IMR-90 (cell line): ENCODE measurements around the gene FBXL13. TPM values are rescaled to one million over a fixed set of nuclear protein-coding genes. Genes with fewer than 3 reads are reported as not detected.

Source experiments
- ATAC-seq: fragments of 200-7000 bp; cut with Tn5 transposase; 2 replicates; pipeline ENCODE4 v1.9.1; 2020; ENCODE audit warnings: low read depth, mild to moderate bottlenecking, moderate library complexity
- BruUV-seq: library from RNA; stranded (reverse); fragments of 400-500 nt; replicated peaks from 2 replicates; lab custom pipeline; 2021; lab: Mats Ljungman, UMichigan
- CTCF ChIA-PET: fragments of 300-600 bp; formaldehyde crosslinking; extraction: SDS; loops from one replicate; lab custom pipeline; 2021; ENCODE audit warnings: antibody characterized with exemption; lab: Yijun Ruan, JAX
- POLR2A ChIA-PET: fragments of 300-600 bp; sonication (Branson Sonifier 250); formaldehyde crosslinking; loops from one replicate; lab custom pipeline; 2022; ENCODE audit warnings: antibody characterized with exemption; ENCODE audit not compliant: unreplicated experiment; lab: Charles Lee
- DNase-seq: peaks from one replicate; pipeline ENCODE4 v3.0.0; 2013
- H2AFZ ChIP-seq: replicated peaks from 2 replicates; pipeline ENCODE3; 2013; ENCODE audit warnings: low read length, mild to moderate bottlenecking; ENCODE audit not compliant: poor library complexity
- H2AK5ac ChIP-seq: 2 replicates; pipeline ENCODE4 v1.6.1; 2013; ENCODE audit warnings: low read depth, low read length, inconsistent platforms
- H2AK9ac ChIP-seq: replicated peaks from 2 replicates; pipeline ENCODE3; 2013; ENCODE audit warnings: mild to moderate bottlenecking, low read depth, low read length, moderate library complexity; ENCODE audit not compliant: poor library complexity
- H2BK120ac ChIP-seq: 2 replicates; pipeline ENCODE4 v1.6.1; 2013; ENCODE audit warnings: low read depth, low read length, inconsistent platforms
- H2BK15ac ChIP-seq: 3 replicates; pipeline ENCODE4 v1.6.1; 2013; ENCODE audit warnings: low read depth, low read length, inconsistent platforms
- H2BK20ac ChIP-seq: 2 replicates; pipeline ENCODE4 v1.6.1; 2013; ENCODE audit warnings: low read depth, mild to moderate bottlenecking, inconsistent platforms, low read length, moderate library complexity
- H2BK5ac ChIP-seq: 2 replicates; pipeline ENCODE4 v1.6.1; 2013; ENCODE audit warnings: mild to moderate bottlenecking, low read depth, low read length, inconsistent platforms; ENCODE audit not compliant: poor library complexity, severe bottlenecking
- H3K14ac ChIP-seq: replicated peaks from 2 replicates; pipeline ENCODE4 v1.6.1; 2013; ENCODE audit warnings: low read depth, low read length, inconsistent platforms
- H3K18ac ChIP-seq: 2 replicates; pipeline ENCODE4 v1.6.1; 2013; ENCODE audit warnings: low read depth, low read length, control low read depth
- H3K23ac ChIP-seq: 2 replicates; pipeline ENCODE4 v1.6.1; 2013; ENCODE audit warnings: low read depth, low read length, inconsistent platforms
- H3K27ac ChIP-seq: 2 replicates; pipeline ENCODE4 v1.5.1; 2013; ENCODE audit warnings: mild to moderate bottlenecking, control low read depth, low read length; ENCODE audit not compliant: insufficient read depth
- H3K27me3 ChIP-seq: 2 replicates; pipeline ENCODE4 v1.6.1; 2013; ENCODE audit warnings: low read length; ENCODE audit not compliant: control insufficient read depth, insufficient read depth
- H3K36me3 ChIP-seq: 2 replicates; pipeline ENCODE4 v1.6.1; 2013; ENCODE audit warnings: low read length, mixed read lengths; ENCODE audit not compliant: control insufficient read depth, insufficient read depth
- H3K4ac ChIP-seq: 2 replicates; pipeline ENCODE4 v1.6.1; 2013; ENCODE audit warnings: low read depth, low read length, inconsistent platforms
- H3K4me1 ChIP-seq: 2 replicates; pipeline ENCODE4 v1.6.1; 2013; ENCODE audit warnings: low read length, mixed read lengths; ENCODE audit not compliant: control insufficient read depth, insufficient read depth
- H3K4me2 ChIP-seq: 2 replicates; pipeline ENCODE4 v1.6.1; 2013; ENCODE audit warnings: low read depth, mild to moderate bottlenecking, control low read depth, low read length, moderate library complexity
- H3K4me3 ChIP-seq: 2 replicates; pipeline ENCODE4 v1.5.1; 2013; ENCODE audit warnings: low read depth, mild to moderate bottlenecking, control low read depth, low read length, moderate library complexity; ENCODE audit not compliant: insufficient read depth
- H3K56ac ChIP-seq: 2 replicates; pipeline ENCODE4 v1.6.1; 2013; ENCODE audit warnings: low read length, inconsistent platforms; ENCODE audit not compliant: insufficient read depth; ENCODE audit errors: extremely low read depth
- H3K79me1 ChIP-seq, 2 experiments: 2 replicates each; pipeline ENCODE4 v1.6.1; 2013; ENCODE audit warnings: low read length in 2 of 2, inconsistent platforms in 1 of 2, low read depth in 1 of 2
- H3K9ac ChIP-seq: 2 replicates; pipeline ENCODE4 v1.6.1; 2013; ENCODE audit warnings: low read depth, low read length, control low read depth
- H3K9me1 ChIP-seq: 2 replicates; pipeline ENCODE4 v1.6.1; 2013; ENCODE audit warnings: low read length, inconsistent platforms; ENCODE audit not compliant: insufficient read depth
- H3K9me3 ChIP-seq: 2 replicates; pipeline ENCODE4 v1.6.1; 2013; ENCODE audit warnings: low read length; ENCODE audit not compliant: control insufficient read depth, insufficient read depth
- H4K20me1 ChIP-seq: 2 replicates; pipeline ENCODE4 v1.6.1; 2013; ENCODE audit warnings: low read length, inconsistent platforms; ENCODE audit not compliant: insufficient read depth
- H4K5ac ChIP-seq: 2 replicates; pipeline ENCODE4 v1.6.1; 2013; ENCODE audit warnings: mild to moderate bottlenecking, low read depth, low read length, control low read depth
- H4K8ac ChIP-seq, 2 experiments: 2 replicates each; pipeline ENCODE4 v1.6.1; 2013; ENCODE audit warnings: low read depth in 2 of 2, low read length in 2 of 2, control low read depth in 1 of 2, inconsistent platforms in 1 of 2
- H4K91ac ChIP-seq: 2 replicates; pipeline ENCODE4 v1.6.1; 2013; ENCODE audit warnings: low read depth, low read length, inconsistent platforms; ENCODE audit not compliant: insufficient read depth
- CEBPB ChIP-seq: IDR thresholded peaks from 2 replicates; pipeline ENCODE4 v1.6.1; 2012; ENCODE audit warnings: low read depth, low read length, improper control_type of control experiment
- CTCF ChIP-seq: conservative IDR thresholded peaks from 2 replicates; pipeline ENCODE4 v1.5.1; 2012; ENCODE audit warnings: mild to moderate bottlenecking, low read depth, low read length, improper control_type of control experiment
- ELK1 ChIP-seq: fragments of 150-350 bp; IDR thresholded peaks from 2 replicates; pipeline ENCODE4 v1.6.1; 2016; ENCODE audit warnings: low read depth, mild to moderate bottlenecking, low read length, moderate library complexity, borderline replicate concordance
- FOS ChIP-seq: fragments of 150-350 bp; IDR thresholded peaks from 2 replicates; pipeline ENCODE4 v1.6.1; 2016; ENCODE audit warnings: low read depth, low read length
- MXI1 ChIP-seq: IDR thresholded peaks from 2 replicates; pipeline ENCODE4 v1.6.1; 2012; ENCODE audit warnings: low read depth, mild to moderate bottlenecking, low read length, moderate library complexity, borderline replicate concordance
- RCOR1 ChIP-seq: IDR thresholded peaks from 2 replicates; pipeline ENCODE4 v1.6.1; 2012; ENCODE audit warnings: mild to moderate bottlenecking, low read length, improper control_type of control experiment; ENCODE audit not compliant: insufficient replicate concordance
- USF2 ChIP-seq: fragments of 150-350 bp; IDR thresholded peaks from 2 replicates; pipeline ENCODE4 v1.6.1; 2017; ENCODE audit warnings: mild to moderate bottlenecking, antibody characterized with exemption, low read length, low read depth
- WGBS, 2 experiments: methylation state at CpG; one replicate each; pipeline versions ENCODE4 v1.1.5 to v1.1.7; 2013; ENCODE audit warnings: missing lambda C conversion rate in 2 of 2; ENCODE audit not compliant: insufficient read length in 1 of 2; ENCODE audit errors: extremely low coverage in 2 of 2; 5-methylcytosine and 5-hydroxymethylcytosine counted together
- dilution Hi-C: fragments of 300-500 bp; cut with HindIII; formaldehyde crosslinking; loops from one replicate; pipeline ENCODE4 v1.14.3; 2018; ENCODE audit warnings: low sequenced_read_pairs; ENCODE audit not compliant: unreplicated experiment
- in situ Hi-C: fragments of 300-500 bp; cut with MboI; formaldehyde crosslinking; loops from 3 replicates; pipeline ENCODE4 v1.14.3; 2019; ENCODE audit warnings: low sequenced_read_pairs, inconsistent platforms, mixed read lengths
- intact Hi-C: fragments of 100-400 bp; cut with micrococcal nuclease; formaldehyde crosslinking; loops from 2 replicates; pipeline ENCODE4 v1.10.0; 2022
- polyA plus RNA-seq, 3 experiments: library from polyadenylated mRNA; depleted of rRNA; stranded (reverse); fragments of >200 nt; gene quantifications; 2 replicates each; pipeline ENCODE4 v1.2.3, GENCODE V29; 2012; ENCODE audit warnings: low replicate concordance in 1 of 3
- total RNA-seq: library from RNA; depleted of rRNA; stranded (reverse); fragments of >200 nt; gene quantifications from 2 replicates; pipeline ENCODE4 v1.2.3, GENCODE V29; 2012

FBXL13 gene
- total and polyA plus RNA-seq, 2 of the 4 experiments (the other 2 are of a cell fraction), result 0.24 to 0.36 TPM

GRCh38 chr7:102883098-102883860 is 191.3 kb downstream of the FBXL13 start:
- H4K5ac ChIP-seq, result no peak overlapping the region
- no peak overlapping the region for H4K8ac ChIP-seq
- DNase-seq (peak; percentile 76), ATAC-seq (peak; percentile 46; the same call in 1 of the 2 replicates)
- H2AK9ac ChIP-seq, result no peak overlapping the region
- H4K91ac ChIP-seq, result no peak overlapping the region
- TF ChIP-seq CTCF, result no peak
- TF ChIP-seq CEBPB, result peak; percentile 79
- TF ChIP-seq FOS, result peak; percentile 64; the same call in 1 of the 2 replicates
- no peak for TF ChIP-seq ELK1
- no peak for TF ChIP-seq RCOR1
- TF ChIP-seq MXI1, result no peak
- TF ChIP-seq USF2, result no peak
- no CpG with 5 or more reads among the region's 6 CpGs for WGBS, 2 experiments
- no TSS peak for BruUV-seq
- H3K27me3 ChIP-seq, result no peaks in the 10 kb centered on the region
- 0 out of 3 replicates have a peak overlapping the region, but pooled peaks have one; percentile 6 for H2BK15ac ChIP-seq
- ChIA-PET POLR2A (no interaction called here), CTCF (interaction anchor here (0.6 kb wide), 1 partner anchor 12 kb away, joined by 3 read pairs; no protein-coding TSS in a partner anchor)
- intact Hi-C loops, result no loop called here
- no peaks in the 10 kb centered on the region for H3K9me1 ChIP-seq
- H2BK5ac ChIP-seq, result no peak overlapping the region
- H3K23ac ChIP-seq, result no peak overlapping the region; the same call in 1 of the 2 replicates
- H3K4ac ChIP-seq, result no peak overlapping the region; the same call in 1 of the 2 replicates
- H3K79me1 ChIP-seq, result no peaks in the 10 kb centered on the region
- no peak overlapping the region for H2AK5ac ChIP-seq
- no peak overlapping the region for H3K27ac ChIP-seq
- 0 out of 2 replicates have a peak overlapping the region, but pooled peaks have one; percentile 29 for H3K14ac ChIP-seq
- no peak overlapping the region; the same call in 1 of the 2 replicates for H3K56ac ChIP-seq
- no peak overlapping the region for H3K18ac ChIP-seq
- H3K4me2 ChIP-seq, result no peak overlapping the region; the same call in 1 of the 2 replicates
- no peak overlapping the region for H3K4me3 ChIP-seq
- H3K4me1 ChIP-seq, result peaks cover 1% of the 10 kb centered on the region; the same call in 1 of the 2 replicates
- dilution Hi-C loops, result no loop called here
- H2AFZ ChIP-seq, result no peak overlapping the region
- H3K9ac ChIP-seq, result no peak overlapping the region
- no peaks in the 10 kb centered on the region for H3K9me3 ChIP-seq
- in situ Hi-C loops, result no loop called here
- peak overlapping the region; percentile 57; the same call in 1 of the 2 replicates for H2BK20ac ChIP-seq
- H3K36me3 ChIP-seq, result no peaks in the 10 kb centered on the region
- no peaks in the 10 kb centered on the region for H4K20me1 ChIP-seq
- peak overlapping the region; percentile 61 for H2BK120ac ChIP-seq
